CD4-positive, alpha-beta T cell treated with Interleukin-4 for 1 hour (primary cell): ENCODE results near the gene NPSR1.
"Not testable (repeated sequence)": the region's sequence is repeated elsewhere in the genome, so short reads cannot be mapped to it uniquely, and the experiment has no call there.

ENCODE experiments used
- DNase-seq, 2 donors: peaks; one replicate each; pipeline ENCODE4 v3.0.0-alpha.2; 2020 to 2022

NPSR1 gene

DNA sequence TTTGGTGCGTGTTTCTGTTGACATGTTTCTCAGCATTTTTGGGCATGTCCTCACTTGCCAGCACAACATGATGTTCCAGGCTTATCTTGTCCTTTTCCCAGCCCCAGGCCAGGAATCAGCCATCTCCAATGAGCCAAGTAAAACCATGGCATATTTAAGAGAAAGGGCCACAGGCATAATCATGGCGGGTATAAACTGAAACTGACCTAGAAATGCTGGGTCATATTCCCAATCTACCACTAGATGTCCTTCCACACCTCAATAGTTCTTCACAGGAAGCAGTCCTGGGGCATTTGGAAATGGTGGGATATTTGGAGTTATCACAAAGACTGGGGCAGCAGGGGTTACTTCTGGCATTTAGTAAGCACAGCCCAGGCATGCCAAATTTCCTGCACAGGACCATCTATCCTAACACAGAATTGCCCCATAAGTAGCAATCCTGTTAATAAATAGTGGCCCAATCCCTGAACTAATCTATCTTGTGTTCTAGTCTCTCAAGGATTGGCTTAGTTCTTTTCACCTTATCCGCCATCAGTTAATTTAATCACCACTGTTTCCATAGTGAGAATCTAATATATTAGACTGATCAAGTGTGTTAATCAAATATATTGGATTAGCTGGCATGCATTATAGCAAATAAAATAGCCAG lies 101.6 kb downstream of the NPSR1 start:
- DNase-seq: peak in 1 of 2 donors; percentile 2

DNA sequence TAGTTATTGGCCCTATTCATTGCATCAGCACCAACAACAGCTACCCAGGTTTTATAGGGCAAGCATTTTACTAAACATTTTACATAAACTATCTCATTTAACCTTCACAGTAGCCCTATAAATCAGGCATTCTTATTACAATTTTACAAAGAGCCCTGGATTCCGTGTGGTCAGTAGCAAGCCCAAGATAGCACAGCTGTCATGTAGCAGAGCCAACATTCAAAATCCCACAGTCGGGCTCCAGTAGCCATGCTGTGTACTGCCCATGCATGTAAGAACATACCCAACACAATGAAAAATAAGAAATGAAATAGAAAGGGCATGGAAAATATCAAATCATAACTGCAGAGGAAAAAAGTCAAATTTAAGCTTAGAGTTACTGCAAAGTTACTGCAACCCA lies 102.3 kb downstream of the NPSR1 start:
- DNase-seq: no peak

DNA sequence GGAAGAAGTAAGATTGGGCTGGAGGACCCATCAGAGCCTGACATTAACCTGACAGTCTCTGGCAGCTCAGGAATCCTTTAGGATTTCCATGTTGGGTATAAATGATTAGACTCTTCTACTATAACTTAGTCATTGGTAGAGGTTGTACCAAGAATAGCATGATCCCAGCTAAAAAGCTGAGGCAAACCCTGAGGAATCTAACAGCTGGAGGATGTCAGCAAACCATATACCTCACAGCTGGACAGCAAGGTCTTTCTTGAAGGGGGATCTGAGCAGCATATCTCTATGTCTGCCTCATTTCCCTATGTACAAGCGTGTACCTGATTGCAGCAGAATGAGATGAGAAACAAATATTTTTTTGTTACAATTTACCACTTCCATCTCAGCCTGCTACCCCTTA lies 103.2 kb downstream of the NPSR1 start:
- DNase-seq: no peak

DNA sequence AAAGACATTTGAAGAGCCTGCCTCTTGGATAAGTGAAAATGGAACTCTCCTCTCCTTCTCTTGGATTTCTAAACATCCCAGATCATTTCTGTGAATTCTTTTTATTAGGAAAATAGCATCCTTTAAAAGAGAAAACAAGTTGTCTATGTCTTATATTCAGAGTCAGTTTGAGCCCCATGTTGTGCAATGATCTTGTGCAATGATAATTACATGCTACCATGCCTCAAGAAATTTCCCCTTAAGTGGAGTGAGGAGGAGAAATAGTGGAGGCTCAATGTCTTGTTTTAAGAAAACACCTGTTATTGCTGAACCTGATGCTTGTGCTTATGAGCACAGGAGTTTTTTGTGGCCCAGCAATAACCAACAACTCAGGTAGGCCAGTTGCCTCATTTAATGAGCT lies 103.6 kb downstream of the NPSR1 start:
- DNase-seq: no peak

DNA sequence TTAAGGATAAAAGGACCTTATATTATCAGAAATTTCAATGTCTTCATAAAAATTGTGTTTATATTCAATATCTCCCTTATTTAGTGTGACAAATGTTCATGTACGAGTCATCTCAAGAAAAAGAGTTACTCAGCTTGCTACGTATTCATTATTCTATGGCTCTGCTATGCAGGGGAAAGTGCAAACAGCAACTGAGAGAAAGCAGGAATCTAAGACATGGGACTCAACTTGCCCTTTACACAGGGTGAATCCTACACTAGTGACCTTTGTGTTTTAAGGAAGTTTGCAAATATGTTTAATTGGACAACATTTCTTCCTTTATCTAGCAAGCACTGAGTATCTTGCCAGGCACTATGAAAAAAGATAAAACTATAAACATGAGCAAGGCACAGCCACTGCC lies 104.7 kb downstream of the NPSR1 start:
- no peak for DNase-seq

DNA sequence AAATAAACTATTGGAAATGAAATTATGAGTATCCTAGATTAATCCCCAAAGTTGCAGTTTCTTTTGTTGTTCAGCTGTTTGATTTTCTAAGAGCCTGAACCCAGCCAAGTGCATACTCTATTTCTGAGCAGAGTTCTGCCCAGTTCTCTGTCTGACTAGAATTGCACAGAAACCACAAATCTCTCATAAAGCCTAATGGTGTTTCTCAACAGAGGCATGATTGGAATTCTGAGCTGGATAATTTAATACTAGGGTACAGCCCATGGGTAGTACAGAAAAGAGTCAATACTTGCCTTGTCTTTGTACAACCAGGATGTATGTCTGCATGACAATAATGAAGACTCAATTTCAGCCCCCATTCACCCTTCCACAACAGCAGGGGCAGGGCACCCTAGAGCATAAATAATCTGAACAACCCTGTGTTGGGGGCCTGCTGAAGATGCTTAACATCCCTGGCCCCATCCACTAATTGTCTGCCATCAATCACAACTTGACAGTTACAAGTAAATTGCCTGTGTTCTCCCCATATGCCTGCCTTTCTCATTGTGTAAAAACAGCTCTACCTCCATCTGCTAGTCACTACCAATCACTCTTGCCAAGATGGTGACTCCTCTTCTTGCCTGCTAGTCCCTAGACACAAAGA lies 114.4 kb downstream of the NPSR1 start:
- DNase-seq: no peak

DNA sequence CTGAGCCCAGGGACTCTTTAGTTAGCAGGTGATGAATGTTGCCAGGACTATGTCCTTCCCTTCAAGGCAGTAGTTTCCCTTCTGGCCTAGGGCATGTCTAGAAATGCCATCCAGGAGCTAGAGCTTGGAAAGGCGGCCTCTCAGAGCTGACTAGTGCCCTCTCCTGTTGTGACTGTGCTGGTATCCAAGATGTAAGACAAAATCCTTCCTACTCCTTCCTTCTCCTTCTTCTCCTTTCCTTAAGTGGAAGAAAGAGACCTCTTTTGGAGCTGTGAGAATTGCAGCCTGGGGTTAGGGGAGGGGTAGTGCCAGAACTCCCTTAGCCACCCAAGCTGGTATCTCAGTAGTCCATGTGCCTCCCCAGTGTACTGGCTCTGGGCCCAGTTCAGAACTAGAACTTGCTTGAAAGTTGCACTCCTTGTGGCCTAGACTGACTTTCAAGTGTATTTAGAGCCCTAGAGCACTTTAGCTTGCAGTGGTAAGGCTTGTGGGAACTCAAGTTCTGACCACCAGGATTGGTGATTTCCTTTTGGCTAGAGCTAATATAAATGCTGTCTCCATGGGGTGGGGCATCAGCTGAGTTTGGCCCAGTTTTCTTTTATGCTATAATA lies 118.8 kb downstream of the NPSR1 start:
- no peak for DNase-seq

DNA sequence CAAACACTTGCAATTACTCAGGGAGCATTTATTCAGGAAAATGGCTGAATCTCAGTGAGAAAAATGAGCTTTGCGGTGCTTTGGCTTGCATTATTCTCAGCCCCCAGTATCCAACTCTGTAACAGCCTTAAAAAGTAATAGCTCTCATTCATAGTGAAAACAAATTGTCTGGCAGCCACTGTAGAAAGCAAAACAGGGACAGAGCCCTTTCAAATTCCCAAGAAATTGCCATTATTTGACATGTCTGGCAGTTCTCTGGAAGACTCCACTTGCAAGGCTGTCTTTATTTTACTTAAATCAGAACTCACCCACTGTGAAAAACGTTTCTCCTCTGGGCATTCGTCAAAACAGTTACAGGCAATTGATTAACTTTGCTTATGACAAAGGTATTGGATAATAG lies 122.5 kb downstream of the NPSR1 start:
- no peak for DNase-seq

DNA sequence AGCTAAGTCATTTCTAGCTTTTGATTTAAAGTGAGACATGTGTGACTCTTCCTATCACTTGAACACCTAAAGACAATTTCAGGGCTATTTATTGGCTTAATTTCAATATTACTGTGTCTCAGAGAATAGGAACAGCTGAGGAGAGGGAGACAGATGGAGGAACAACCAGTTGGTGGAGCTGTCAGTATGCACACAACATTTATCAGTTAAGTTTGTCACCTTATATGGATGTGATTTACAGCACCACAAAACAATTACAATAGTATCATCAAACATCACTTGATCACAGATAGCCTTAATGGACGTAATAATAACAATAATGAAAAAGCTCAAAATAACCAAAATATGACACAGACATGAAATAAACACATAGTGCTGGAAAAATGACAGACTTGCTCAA lies 129.6 kb downstream of the NPSR1 start:
- no peak for DNase-seq

DNA sequence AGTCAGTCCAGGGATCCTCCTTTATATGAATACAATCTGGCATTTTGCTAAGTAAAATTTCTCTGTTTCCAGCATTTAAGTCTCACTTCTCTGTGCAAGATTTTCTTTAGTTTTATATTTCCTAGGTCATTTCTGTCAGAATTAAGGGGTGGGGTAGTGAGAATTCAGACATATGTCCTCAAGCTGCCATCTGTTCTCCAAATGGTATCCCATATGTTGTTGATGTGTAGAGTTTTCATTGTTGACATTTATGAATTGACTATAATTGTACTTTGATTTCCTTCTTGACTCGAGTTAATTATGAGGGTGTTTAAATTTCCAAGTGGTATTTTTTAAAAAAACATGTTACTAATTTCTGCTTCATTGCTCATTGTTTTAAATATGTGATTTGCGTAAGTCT lies 148.8 kb downstream of the NPSR1 start:
- DNase-seq: no peak

DNA sequence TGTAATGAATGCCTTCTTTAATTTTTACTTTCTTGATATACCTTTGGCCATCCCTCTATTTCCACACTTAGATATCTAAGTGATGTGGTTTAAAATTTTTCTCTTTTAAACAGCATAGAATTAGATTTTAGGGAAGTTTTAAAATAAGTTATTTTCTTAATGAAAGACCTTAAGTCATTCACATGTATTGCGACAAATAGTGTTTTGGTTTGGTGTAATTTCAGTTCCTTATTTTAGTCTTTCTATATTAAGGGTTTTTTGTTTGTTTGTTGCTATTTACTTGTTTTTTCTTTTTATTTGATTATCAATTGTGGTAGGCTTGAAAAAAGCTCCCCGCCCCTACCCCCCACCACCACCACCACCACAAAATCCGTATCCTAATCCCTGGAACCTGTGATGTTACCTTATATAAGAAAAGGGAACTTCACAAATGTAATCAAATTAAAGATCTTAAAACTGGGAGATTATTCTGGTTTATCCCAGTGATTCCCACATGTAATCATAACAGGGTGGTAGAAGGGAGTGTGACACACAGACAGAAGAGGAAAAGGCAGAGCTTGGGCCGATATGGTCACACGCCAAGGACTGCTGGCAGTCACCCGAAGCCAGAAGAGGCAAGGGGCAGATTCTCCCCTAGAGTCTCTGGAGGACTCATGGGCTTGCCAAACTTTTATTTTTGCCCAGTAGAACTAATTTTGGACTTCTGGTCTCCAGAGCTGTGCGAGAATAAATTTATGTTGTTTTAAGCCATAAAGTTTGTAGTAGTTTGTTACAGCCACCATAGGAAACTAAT lies 149.7 kb downstream of the NPSR1 start:
- DNase-seq: no peak

DNA sequence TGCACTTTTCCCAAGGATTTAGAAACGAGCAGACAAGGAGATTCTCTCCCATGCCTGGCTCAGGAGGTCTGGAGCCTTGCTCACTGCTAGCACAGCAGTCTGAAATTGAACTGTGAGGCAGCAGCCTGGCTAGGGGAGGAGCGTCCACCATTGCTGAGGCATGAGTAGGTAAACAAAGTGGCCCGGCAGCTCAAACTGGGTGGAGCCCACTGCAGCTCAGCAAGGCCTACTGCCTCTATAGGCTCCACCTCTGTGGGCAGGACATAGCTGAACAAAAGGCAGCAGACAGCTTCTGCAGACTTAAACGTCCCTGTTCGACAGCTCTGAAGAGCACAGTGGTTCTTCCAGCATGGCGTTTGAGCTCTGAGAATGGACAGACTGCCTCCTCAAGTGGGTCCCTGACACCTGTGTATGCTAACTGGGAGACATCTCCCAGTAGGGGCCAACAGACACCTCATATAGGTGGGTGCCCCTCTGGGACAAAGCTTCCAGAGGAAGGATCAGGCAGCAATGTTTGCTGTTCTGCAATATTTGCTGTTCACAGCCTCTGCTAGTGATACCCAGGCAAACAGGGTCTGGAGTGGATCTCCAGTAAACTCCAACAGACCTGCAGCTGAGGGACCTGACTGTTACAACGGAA lies 156.3 kb downstream of the NPSR1 start:
- not testable (repeated sequence) for DNase-seq

DNA sequence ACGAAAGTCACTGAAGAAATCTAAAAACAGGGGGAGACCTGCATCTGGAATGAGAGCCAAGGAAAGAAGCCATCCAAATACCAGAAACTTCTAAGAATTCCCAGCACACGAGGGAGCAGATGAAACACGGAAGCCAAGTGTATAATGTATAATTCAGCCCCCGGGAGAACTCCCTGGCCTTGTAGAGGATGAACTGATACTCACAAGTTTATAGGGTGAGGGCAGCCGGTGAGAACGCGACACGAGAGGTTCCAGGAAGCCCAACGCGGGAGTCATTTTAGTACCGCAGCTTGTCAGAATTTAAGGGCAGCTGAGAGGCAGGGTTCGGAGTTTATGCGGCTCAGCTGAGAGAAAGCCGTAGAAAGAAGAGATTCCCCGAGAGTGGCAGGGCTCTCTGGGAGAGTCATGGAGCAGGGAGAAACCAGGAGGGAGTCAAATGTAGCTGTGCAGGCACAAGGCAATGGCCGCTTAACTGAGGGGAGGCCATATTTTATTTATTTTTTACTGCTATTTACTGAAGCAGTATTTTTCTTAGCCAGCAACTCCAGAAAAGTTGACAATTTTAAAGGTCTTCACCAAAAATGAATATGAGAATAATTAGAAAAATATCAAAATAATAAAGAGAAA lies 164.0 kb downstream of the NPSR1 start:
- DNase-seq: no peak

DNA sequence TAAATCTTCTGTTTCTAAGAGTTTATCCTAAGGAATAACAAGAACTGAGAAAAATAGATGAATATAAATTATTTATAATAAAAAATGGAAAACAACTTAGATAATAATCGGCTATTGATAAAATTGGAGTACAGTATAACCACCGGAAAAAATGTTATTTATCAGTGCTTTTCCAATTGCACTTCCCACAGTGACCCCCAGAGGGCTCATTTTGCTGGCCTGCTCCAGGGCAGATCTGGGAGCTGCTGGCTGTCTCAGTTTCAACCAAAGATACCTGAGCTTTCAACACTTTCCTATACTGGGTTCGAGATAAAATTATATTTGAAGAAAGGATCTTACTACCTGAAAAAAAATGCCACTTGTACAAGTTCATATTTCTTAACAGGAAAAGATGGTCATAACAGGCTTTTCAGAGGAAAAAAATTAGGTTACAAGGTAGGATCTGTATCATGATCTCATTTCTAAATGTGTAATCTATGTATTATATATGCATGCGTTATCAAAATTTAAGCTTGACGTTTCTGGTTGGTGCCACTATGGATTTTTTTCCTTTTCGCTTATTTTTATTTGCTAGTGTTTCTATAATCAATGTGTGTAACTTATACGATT lies 165.7 kb downstream of the NPSR1 start:
- DNase-seq: peak; percentile 17 to 59

DNA sequence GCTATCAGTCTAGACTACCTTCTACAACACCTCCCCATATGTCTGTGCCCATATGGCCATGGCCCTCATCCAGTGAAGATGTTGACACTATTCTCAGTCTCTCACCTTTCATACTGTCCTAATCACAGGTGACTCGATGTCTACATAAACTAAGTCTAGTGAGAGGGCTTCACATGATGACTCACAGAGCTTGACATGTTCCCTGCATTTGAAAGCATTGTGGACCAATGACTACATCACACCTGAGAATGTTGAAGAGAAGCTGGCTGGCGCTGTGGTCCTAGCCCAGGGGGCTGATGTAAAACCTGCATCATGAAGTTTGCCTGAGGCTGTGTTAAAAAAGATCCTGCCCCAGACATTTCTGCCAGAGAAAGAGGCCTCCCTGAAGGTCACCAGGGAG lies 167.2 kb downstream of the NPSR1 start:
- DNase-seq: no peak

DNA sequence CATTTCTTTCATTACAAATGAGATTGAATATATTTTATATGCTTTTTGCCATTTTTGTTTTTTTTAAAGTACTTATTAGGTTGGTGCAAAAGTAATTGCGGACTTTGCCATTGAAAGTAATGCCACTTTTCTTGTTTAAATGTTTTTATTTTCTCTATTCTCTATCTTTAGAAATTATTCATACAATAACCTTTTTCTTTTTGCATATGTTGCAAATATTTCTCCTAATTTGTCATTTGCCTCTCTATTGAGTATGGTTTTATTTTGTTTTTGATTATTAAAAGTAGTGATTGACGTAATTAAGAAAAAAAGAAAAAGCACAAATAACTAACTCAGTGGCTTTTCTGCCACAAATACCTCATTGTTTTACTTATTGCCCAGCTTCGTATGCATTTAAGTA lies 172.4 kb downstream of the NPSR1 start:
- no peak for DNase-seq

DNA sequence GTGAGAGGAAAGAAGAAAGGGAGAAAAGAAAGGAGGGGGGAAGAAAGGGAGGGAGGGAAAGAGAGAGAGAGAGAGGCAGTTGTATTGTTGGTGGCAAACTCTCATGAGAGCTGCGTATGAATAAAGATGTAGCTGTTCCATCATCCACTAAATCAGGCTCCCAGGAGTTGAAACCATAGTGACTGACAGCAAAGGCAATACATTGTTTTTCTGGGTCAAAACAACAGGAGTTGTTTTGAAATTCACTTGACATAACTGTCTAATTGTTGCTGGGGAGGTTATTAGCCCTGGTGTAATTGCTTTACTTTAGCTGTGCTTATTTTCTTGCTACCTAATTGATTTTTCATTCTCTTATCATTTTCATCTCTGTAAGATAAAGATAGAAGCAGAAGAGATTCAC lies 173.4 kb downstream of the NPSR1 start:
- no peak for DNase-seq

DNA sequence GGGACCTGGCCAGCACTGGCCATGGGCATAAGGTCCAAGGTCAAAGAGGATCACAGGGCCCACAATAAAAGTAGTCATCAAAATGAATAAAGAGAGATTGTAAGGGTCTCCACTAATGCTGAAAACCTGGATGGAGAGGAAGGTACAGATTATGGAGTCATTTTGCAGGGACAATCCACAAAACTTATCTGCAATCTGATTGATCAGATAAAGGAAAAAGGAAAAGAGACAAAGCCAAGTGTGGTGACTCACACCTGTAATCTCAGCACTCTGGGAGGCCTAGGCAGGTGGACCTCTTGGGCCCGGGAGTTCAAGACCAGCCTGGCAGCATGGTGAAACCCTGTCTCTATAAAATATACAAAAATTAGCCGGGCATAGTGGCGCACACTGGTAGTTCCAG lies 174.0 kb downstream of the NPSR1 start:
- DNase-seq: no peak

DNA sequence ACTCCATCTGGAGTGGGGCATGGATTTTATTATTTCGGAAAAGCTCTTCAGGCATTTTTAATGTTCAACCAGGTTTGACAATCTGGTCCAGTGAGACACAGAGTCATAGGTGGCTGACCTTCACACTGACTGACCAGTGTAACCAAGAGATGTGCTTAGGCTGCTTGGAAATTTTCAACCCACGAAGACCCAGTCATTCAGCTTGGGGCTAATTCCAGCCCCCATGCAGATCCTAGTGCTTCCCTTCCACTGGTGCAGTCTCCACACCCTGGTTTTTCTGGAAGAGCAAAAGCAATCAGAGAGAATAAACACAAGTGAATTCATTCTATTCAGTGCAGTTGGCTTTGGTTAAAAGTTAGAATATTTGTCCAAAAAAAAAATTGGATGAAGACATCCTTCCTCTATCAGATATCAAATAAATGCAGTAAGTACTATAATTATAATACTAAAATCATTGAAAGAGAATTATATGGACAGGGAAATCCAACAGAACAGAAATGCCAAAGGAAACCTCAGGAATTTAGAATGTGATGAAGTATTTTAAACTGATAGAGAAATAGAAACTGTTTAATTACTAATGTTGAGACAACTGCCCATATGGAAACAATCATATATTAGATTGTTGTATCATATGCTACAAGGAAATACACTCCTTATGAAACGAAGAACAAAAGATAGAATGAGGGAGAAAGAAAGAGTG lies 178.0 kb downstream of the NPSR1 start:
- no peak for DNase-seq

DNA sequence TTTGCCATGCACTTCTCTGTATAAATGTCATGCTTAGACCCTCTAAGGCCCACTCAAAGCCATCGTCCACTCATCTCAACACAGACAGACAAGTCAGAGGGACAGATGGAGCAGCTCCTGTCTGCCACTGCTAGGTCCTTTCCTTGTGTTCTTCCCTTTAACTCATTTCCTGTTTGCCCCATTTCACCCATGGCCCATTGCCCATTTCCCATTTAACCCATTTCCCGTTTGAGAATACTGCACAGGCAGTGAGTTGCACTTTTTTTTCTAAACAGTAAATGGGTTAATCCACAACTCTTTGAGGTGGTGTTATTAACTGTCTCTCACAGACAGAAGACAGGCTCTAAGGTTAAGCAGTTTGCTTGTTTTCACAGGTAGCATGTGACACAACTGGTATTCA lies 179.3 kb downstream of the NPSR1 start:
- no peak for DNase-seq

DNA sequence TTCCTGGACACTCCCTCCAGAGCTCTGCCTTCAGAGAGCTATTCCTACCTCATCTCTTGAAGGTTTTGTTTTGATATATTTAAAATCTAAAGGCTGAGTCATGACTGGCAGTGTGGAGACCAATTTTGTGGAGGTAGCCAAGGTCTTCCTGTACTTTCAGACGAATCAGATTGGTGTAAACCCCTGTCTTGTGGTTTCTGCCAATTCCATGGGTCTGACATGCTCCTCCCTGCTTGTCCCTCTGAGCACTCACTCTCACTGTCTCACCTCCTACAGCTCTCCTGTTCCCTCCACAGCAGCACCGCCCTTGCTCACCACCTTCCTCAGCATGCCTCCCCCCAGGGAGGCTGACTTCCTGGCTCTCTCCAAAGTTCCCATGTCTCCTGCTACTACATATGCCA lies 179.8 kb downstream of the NPSR1 start:
- no peak for DNase-seq

DNA sequence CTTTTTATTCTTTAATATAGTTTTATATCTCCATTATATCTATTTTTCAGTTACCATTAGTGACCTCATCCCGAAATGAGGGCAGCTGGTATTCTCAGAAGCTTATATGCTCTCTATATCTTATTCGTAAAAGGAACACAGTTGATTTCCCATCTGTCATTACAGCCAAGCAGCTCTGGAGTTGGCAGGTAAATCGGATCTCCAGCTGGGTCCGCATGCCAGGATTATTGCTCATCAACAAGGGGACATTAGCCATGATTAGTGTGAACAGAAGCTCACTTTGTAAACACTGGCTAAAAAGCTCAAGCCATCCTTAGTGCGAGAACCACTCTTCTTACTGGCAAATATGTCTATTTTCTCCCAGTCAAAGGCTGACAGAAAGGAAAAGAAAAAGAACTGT lies 180.3 kb downstream of the NPSR1 start:
- DNase-seq: no peak
